Lower lobe of right lung (tissue), 2 donors: ENCODE results near the gene BRCC3. TPM values are rescaled to one million over a fixed set of nuclear protein-coding genes. Genes with fewer than 3 reads are reported as not detected.

Experiments
- ATAC-seq, 2 donors: fragments of 200-7000 bp; cut with Tn5 transposase; one replicate each; pipeline ENCODE4 v1.9.1; 2020 to 2022; ENCODE audit warnings: mild to moderate bottlenecking in 2 of 2, moderate library complexity in 2 of 2
- DNase-seq: peaks from one replicate; pipeline ENCODE4 v3.0.0-alpha.2; 2020
- H3K27ac ChIP-seq: fragments of 200-600 bp; one replicate; pipeline ENCODE4 v1.8.0; 2022
- H3K27me3 ChIP-seq: fragments of 200-600 bp; one replicate; pipeline ENCODE4 v1.8.0; 2022; ENCODE audit warnings: low read depth
- H3K36me3 ChIP-seq: fragments of 200-600 bp; one replicate; pipeline ENCODE4 v1.8.0; 2022; ENCODE audit warnings: mild to moderate bottlenecking
- H3K4me1 ChIP-seq: fragments of 200-600 bp; one replicate; pipeline ENCODE4 v1.8.0; 2022
- H3K4me3 ChIP-seq: fragments of 200-600 bp; one replicate; pipeline ENCODE4 v1.8.0; 2022; ENCODE audit warnings: mild to moderate bottlenecking
- H3K9me3 ChIP-seq: fragments of 200-600 bp; one replicate; pipeline ENCODE4 v1.8.0; 2022
- CTCF ChIP-seq: fragments of 200-600 bp; IDR thresholded peaks from one replicate; pipeline ENCODE4 v1.8.0; 2022; ENCODE audit warnings: antibody characterized with exemption, mild to moderate bottlenecking
- intact Hi-C: fragments of 100-400 bp; cut with DNase I; formaldehyde crosslinking; loops from one replicate; pipeline ENCODE4 v1.11.0; 2022
- total RNA-seq: library from RNA; stranded (reverse); fragmentation: NEBNext Ultra II Directional; extraction: Animal tissue kit (Norgen Biotek cat#: 25700); gene quantifications from one replicate; pipeline ENCODE4 v1.2.1, GENCODE V29; 2021
- donor health status: DM: no; HTN: yes; CAD: no; lungs with severe emphysema.

Gene BRCC3
- total RNA-seq, 1 donor from 2014 or later, result 17.3 TPM

GRCh38 chrX:155065035-155065734 lies 6.1 kb upstream of the BRCC3 start:
- Histone ChIP-seq H3K27ac (no peak overlapping the region), H3K4me3 (no peak overlapping the region), H3K9me3 (no peaks in the 10 kb centered on the region), H3K27me3 (no peaks in the 10 kb centered on the region), H3K4me1 (peaks cover 13% of the 10 kb centered on the region), H3K36me3 (peaks cover 7% of the 10 kb centered on the region)
- no peak for TF ChIP-seq CTCF
- DNase-seq (no peak), ATAC-seq (no peak)
- intact Hi-C loops, result no loop called here

GRCh38 chrX:155068165-155068564 lies 3.1 kb upstream of the BRCC3 start:
- Histone ChIP-seq H3K27me3 (no peaks in the 10 kb centered on the region), H3K36me3 (no peaks in the 10 kb centered on the region), H3K27ac (no peak overlapping the region), H3K4me1 (peaks cover 19% of the 10 kb centered on the region), H3K4me3 (no peak overlapping the region), H3K9me3 (no peaks in the 10 kb centered on the region)
- no peak for TF ChIP-seq CTCF
- intact Hi-C loops, result no loop called here
- DNase-seq, result no peak
- no peak for ATAC-seq

DNA sequence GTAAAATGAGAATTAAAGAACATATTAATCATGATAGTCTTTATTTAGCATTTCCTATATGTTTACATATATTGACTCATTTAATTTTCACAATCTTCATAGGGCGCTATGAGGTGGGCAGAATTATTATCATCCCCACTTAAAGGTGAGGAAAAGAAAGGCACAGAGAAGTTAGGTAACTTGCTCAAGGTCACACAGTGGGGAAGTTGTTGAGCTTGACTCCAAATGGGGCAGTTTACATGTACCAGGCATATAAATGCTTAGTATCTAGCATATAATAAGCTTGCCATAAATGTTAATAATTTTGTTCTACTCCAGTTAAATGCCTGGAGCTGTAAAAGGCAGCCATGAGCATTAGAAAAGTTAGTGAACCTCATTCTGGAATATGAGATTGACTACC lies 1.9 kb upstream of the BRCC3 start:
- Histone ChIP-seq H3K27me3 (no peaks in the 10 kb centered on the region), H3K9me3 (no peaks in the 10 kb centered on the region), H3K4me3 (peak overlapping the region; percentile 63), H3K27ac (no peak overlapping the region), H3K36me3 (peaks cover 3% of the 10 kb centered on the region), H3K4me1 (peaks cover 19% of the 10 kb centered on the region)
- no peak for TF ChIP-seq CTCF
- intact Hi-C loops, result no loop called here
- no peak for DNase-seq
- ATAC-seq, result no peak

- peaks cover 3% of the 10 kb centered on the region for H3K36me3 ChIP-seq
- TF ChIP-seq CTCF, result no peak
- H3K27ac ChIP-seq, result peak overlapping the region; percentile 84
- H3K27me3 ChIP-seq, result no peaks in the 10 kb centered on the region
- no peaks in the 10 kb centered on the region for H3K9me3 ChIP-seq
- H3K4me3 ChIP-seq, result peak overlapping the region; percentile 63
- ATAC-seq (no peak), DNase-seq (no peak)
- intact Hi-C loops, result no loop called here
- H3K4me1 ChIP-seq, result peaks cover 19% of the 10 kb centered on the region
Measured at GRCh38 chrX:155070038-155070437, 1.3 kb upstream of the BRCC3 start.

DNA sequence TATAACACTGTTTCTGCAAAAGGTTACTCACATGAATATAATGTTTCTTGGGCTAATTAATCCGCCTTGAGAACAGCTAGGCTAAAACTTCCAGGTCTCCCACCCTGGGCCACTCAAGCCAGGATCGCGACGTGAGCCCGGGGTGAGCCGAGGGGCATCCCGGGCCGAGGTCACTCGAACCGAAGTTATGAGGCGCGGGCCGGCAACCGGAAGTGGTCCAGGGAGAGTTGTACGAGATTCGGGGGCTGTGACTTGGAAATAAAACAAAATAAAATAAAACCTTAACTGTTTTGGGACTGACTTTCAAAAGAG lies 689 bp upstream of the BRCC3 start:
- no peak for TF ChIP-seq CTCF
- Histone ChIP-seq H3K27ac (peak overlapping the region; percentile 84), H3K4me1 (peaks cover 19% of the 10 kb centered on the region), H3K9me3 (no peaks in the 10 kb centered on the region), H3K27me3 (no peaks in the 10 kb centered on the region), H3K36me3 (peaks cover 3% of the 10 kb centered on the region), H3K4me3 (peak overlapping the region; percentile 63)
- intact Hi-C loops, result no loop called here
- ATAC-seq (peak; percentile 10 to 42), DNase-seq (no peak)
